ENCODE measurements around the gene SUFU. TPM values are rescaled to one million over a fixed set of nuclear protein-coding genes. Genes with fewer than 3 reads are reported as not detected.

Gene SUFU
- polyA plus RNA-seq, 1 experiment, result 8.5 TPM

DNA sequence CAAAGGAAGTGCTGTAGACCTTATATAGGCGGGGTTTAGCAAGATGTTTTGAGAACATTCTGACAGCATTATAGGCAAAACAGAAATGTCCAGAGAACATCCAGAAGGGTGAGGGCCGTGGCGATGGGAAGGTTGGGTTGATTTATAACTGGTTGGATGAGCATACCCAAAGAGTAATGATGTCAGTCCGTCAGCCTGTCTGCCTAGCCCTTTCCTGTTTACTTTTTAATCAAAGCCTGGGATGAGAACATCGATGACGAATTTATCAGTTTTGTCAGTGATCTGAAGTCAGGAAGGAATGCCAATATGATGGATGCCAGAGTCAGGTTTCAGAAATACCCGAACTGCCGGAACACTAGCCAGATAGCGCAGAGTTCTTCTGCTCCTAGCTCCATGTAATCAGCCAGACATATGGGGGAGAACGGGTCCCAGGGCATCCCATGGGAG lies 106.7 kb downstream of the SUFU start:
- Histone ChIP-seq H3K36me3 (ENCODE audit: control insufficient read depth, insufficient read depth, low read length) (peaks cover under 1% of the 10 kb centered on the region), H3K4me3 (ENCODE audit: low read depth, low read length) (no peak overlapping the region), H3K27me3 (ENCODE audit: control insufficient read depth, insufficient read depth, low read length) (no peaks in the 10 kb centered on the region)
- CTCF ChIA-PET, result no interaction called here
- no peak for TF ChIP-seq CTCF (IDR thresholded peaks at IDR 0.05; ENCODE audit: insufficient read depth, low read depth, low read length)
- DNase-seq (ENCODE audit: low read depth), result no peak
- POLR2A ChIA-PET, result interaction anchor here (0.6 kb wide), 1 partner anchor 11 kb away, joined by 3 read pairs; no protein-coding TSS in a partner anchor

GRCh38 chr10:102611514-102612087 lies 107.8 kb downstream of the SUFU start:
- DNase-seq (ENCODE audit: low read depth), result no peak
- CTCF ChIA-PET, result interaction anchor here (0.8 to 1.5 kb wide), 7 partner anchors 9 to 108 kb away, joined by 3 to 6 read pairs (median 3); partner anchors contain the start of genes ACTR1A and SUFU

DNA sequence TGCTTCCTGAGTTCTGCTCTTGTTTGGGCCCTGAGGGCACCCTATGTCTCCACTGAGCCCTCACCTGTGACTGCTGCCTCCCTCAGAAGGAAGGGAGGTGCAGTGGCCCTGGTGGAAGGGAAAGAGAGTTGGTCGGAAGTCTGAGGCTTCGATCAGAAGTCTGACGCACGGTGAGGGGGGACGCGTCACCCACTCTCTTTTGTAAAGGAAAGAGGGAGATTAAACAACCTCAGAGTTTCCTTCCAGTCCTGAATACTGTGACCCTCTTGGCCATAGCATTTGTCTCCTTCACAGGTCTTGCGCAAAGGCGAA lies 109.1 kb downstream of the SUFU start:
- H3K4me3 ChIP-seq (ENCODE audit: low read depth, low read length), result no peak overlapping the region
- DNase-seq (ENCODE audit: low read depth), result no peak
- POLR2A ChIA-PET, result no interaction called here
- no peak for TF ChIP-seq CTCF (IDR thresholded peaks at IDR 0.05; ENCODE audit: insufficient read depth, low read depth, low read length)
- H3K27me3 ChIP-seq (ENCODE audit: control insufficient read depth, insufficient read depth, low read length), result no peaks in the 10 kb centered on the region
- peaks cover 16% of the 10 kb centered on the region for H3K36me3 ChIP-seq (ENCODE audit: control insufficient read depth, insufficient read depth, low read length)
- CTCF ChIA-PET, result no interaction called here

More at GRCh38 chr10:102611514-102612087, 107.8 kb downstream of the SUFU start:
- no peak overlapping the region for H3K4me3 ChIP-seq (ENCODE audit: low read depth, low read length)
- no peaks in the 10 kb centered on the region for H3K27me3 ChIP-seq (ENCODE audit: control insufficient read depth, insufficient read depth, low read length)
- POLR2A ChIA-PET, result no interaction called here
- no peak for TF ChIP-seq CTCF (IDR thresholded peaks at IDR 0.05; ENCODE audit: insufficient read depth, low read depth, low read length)
- peaks cover 6% of the 10 kb centered on the region for H3K36me3 ChIP-seq (ENCODE audit: control insufficient read depth, insufficient read depth, low read length)

DNA sequence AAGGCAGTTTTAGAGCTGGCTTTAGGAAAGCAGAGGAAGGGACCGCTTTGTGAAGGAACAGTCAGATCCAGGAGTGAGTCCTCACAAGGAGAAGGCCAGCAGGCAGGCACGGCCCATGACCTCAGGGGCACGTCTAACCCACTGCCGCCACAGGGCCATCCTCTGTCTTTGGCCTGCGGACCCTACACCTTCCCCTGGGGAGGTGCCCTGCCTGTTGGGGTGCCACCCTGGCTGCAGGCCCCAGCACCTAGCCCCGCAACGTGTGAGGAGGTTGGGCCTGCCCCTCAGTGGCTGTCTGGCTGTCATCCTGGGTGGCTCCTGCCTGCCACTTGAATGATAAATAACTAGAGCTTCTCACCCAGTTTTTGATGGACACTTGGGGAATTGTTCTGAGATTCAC lies 109.5 kb downstream of the SUFU start:
- no peaks in the 10 kb centered on the region for H3K27me3 ChIP-seq (ENCODE audit: control insufficient read depth, insufficient read depth, low read length)
- no peak for DNase-seq (ENCODE audit: low read depth)
- H3K36me3 ChIP-seq (ENCODE audit: control insufficient read depth, insufficient read depth, low read length), result peaks cover 16% of the 10 kb centered on the region
- no peak for TF ChIP-seq CTCF (IDR thresholded peaks at IDR 0.05; ENCODE audit: insufficient read depth, low read depth, low read length)
- ChIA-PET POLR2A (no interaction called here), CTCF (no interaction called here)
- no peak overlapping the region for H3K4me3 ChIP-seq (ENCODE audit: low read depth, low read length)

DNA sequence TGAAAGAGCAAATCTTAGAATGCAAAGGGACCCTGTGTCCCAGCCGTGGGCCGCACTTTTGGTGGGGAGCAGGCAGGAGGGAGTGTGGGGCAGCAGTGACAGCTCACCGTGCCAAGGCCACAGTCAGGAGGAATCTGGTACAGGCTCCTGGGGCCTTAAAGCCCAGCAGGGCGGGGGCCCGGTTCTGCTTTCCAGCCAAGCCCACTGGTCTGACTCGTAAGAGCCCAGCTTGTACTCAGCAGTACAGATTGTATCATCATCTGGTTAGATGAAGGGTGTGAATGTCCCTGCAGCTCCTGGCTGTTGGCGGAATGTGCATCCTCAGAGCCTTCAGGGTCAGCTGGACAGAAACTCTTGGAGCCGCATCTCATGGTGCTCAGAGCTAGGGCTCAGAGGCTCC lies 110.0 kb downstream of the SUFU start:
- POLR2A ChIA-PET, result no interaction called here
- no peak for DNase-seq (ENCODE audit: low read depth)

More for the DNA sequence above, 110.0 kb downstream of the SUFU start:
- TF ChIP-seq CTCF (IDR thresholded peaks at IDR 0.05; ENCODE audit: insufficient read depth, low read depth, low read length), result no peak
- H3K4me3 ChIP-seq (ENCODE audit: low read depth, low read length), result no peak overlapping the region
- peaks cover 16% of the 10 kb centered on the region for H3K36me3 ChIP-seq (ENCODE audit: control insufficient read depth, insufficient read depth, low read length)
- CTCF ChIA-PET, result interaction anchor here (1.2 kb wide), 1 partner anchor 17 kb away, joined by 3 read pairs; no protein-coding TSS in a partner anchor
- H3K27me3 ChIP-seq (ENCODE audit: control insufficient read depth, insufficient read depth, low read length), result no peaks in the 10 kb centered on the region

Data from BJ (cell line).